Measurements from ENCODE around the gene CSNK2A2. TPM values are rescaled to one million over a fixed set of nuclear protein-coding genes. Genes with fewer than 3 reads are reported as not detected.

The CSNK2A2 gene
- total and polyA plus RNA-seq, 7 donors: 14.1 to 79.8 (median 29.5) TPM

GRCh38 chr16:58217311-58217925 lies 19.5 kb upstream of the CSNK2A2 start:
- no peaks in the 10 kb centered on the region for H3K4me1 ChIP-seq
- H3K27ac ChIP-seq: no peak overlapping the region
- H3K4me3 ChIP-seq: no peak overlapping the region
- H3K9me3 ChIP-seq: no peaks in the 10 kb centered on the region
- intact Hi-C loops (cut with DNase I): no loop called here
- WGBS, 2 donors: 45 to 52% methylated on average over 2 of the region's 2 CpGs
- TF ChIP-seq POLR2A (IDR thresholded peaks at IDR 0.05) (no peak), EP300 (IDR thresholded peaks at IDR 0.05) (no peak), CTCF (IDR thresholded peaks at IDR 0.05) (no peak), POLR2AphosphoS5 (IDR thresholded peaks at IDR 0.05) (no peak)
- no peaks in the 10 kb centered on the region for H3K36me3 ChIP-seq
- H3K27me3 ChIP-seq: no peaks in the 10 kb centered on the region
- no peak for DNase-seq

DNA sequence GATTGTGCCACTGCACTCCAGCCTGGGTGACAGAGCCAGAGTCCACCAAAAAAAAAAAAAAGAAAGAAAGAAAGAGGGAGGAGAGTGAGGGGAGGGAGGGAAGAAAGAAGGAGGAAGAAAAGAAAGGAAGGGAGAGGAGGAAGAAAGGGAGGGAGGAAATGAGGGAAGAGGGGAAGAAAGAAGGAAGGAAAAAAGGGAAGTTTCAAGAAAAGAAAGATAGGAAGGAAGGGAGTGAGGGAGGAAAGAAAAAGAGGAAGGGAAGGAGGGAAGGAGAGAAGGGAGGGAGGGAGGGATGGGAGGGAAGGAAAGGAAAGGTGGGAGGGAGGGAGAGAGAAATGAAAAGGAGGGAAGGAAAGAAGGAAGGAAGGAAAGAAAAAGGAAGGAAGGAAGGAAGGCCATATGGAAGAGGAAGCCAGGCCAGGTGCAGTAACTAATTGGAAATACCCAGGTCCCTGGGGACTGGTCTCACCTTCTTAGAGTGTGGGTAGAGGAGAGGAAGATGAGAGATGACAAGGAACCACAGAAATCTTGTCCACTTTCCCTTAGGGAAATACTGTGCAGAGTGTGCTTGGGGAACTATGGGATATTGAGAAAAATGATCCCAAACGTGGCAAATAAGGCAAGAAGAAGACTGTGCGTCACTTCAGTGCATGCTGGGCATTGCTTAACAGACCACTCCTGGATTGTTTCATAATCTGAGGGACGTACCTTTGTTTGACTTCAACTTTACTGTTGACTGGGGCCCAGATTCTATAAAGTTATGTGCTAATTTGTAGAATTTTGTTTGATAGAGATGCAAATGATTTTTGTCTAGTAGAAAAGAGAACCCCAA lies 15.1 kb upstream of the CSNK2A2 start:
- intact Hi-C loops (cut with DNase I): no loop called here
- no peak for DNase-seq
- 63 to 66% methylated on average over 3 of the region's 3 CpGs for WGBS, 2 donors

DNA sequence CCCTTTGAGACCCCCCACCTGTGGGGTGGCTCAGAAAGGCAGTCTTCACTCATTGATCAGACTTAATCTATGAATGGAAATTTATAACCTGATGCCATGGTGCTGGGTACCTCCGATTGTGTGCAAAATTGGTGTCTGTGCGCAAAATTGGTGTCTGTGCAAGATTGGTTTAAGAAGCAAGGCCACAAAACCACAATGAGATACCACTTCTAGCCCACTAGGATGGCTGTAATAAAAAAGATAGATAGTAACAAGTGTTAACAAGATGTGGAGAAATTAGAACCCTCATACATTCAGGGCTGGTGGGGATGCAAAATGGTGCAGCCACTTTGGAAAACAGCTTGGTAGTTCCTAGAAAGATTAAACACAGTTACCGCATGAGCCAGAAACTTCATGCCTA lies 13.9 kb upstream of the CSNK2A2 start:
- Histone ChIP-seq H3K27me3 (no peaks in the 10 kb centered on the region), H3K9me3 (no peaks in the 10 kb centered on the region), H3K27ac (no peak overlapping the region), H3K4me1 (no peaks in the 10 kb centered on the region), H3K36me3 (no peaks in the 10 kb centered on the region), H3K4me3 (no peak overlapping the region)
- TF ChIP-seq POLR2AphosphoS5 (IDR thresholded peaks at IDR 0.05) (no peak), POLR2A (IDR thresholded peaks at IDR 0.05) (no peak), CTCF (IDR thresholded peaks at IDR 0.05) (no peak), EP300 (IDR thresholded peaks at IDR 0.05) (no peak)
- no peak for DNase-seq
- intact Hi-C loops (cut with DNase I): no loop called here
- WGBS, 2 donors: 61 to 62% methylated on average over 3 of the region's 3 CpGs

More for the DNA sequence above, 15.1 kb upstream of the CSNK2A2 start:
- Histone ChIP-seq H3K27me3 (no peaks in the 10 kb centered on the region), H3K4me1 (no peaks in the 10 kb centered on the region), H3K4me3 (no peak overlapping the region), H3K9me3 (no peaks in the 10 kb centered on the region), H3K27ac (no peak overlapping the region), H3K36me3 (no peaks in the 10 kb centered on the region)
- TF ChIP-seq POLR2AphosphoS5 (IDR thresholded peaks at IDR 0.05) (no peak), CTCF (IDR thresholded peaks at IDR 0.05) (no peak), EP300 (IDR thresholded peaks at IDR 0.05) (no peak), POLR2A (IDR thresholded peaks at IDR 0.05) (no peak)

GRCh38 chr16:58211245-58211644 lies 13.3 kb upstream of the CSNK2A2 start:
- no peak for DNase-seq
- intact Hi-C loops (cut with DNase I): no loop called here
- no peaks in the 10 kb centered on the region for H3K36me3 ChIP-seq
- H3K27me3 ChIP-seq: no peaks in the 10 kb centered on the region
- no peaks in the 10 kb centered on the region for H3K9me3 ChIP-seq
- no peak overlapping the region for H3K27ac ChIP-seq
- H3K4me1 ChIP-seq: no peaks in the 10 kb centered on the region
- TF ChIP-seq POLR2AphosphoS5 (IDR thresholded peaks at IDR 0.05): no peak
- no peak for TF ChIP-seq POLR2A (IDR thresholded peaks at IDR 0.05)
- TF ChIP-seq EP300 (IDR thresholded peaks at IDR 0.05): no peak
- TF ChIP-seq CTCF (IDR thresholded peaks at IDR 0.05): no peak
- H3K4me3 ChIP-seq: no peak overlapping the region

Data from sigmoid colon (tissue), 7 donors.